GM19025 (cell line): ENCODE measurements around the gene SMIM17.

Source experiments
- ATAC-seq: cut with Tn5 transposase; IDR thresholded peaks from one replicate; pipeline ENCODE4 v1.9.1; 2021; ENCODE audit warnings: mild to moderate bottlenecking, low read depth, moderate library complexity; ENCODE audit not compliant: unreplicated experiment

SMIM17 gene

GRCh38 chr19:56642711-56643459 is at the start of gene SMIM17:
Gene SMIM17, plus strand, starts transcription at chr19:56643159. Its CDS starts 2,509 bp downstream, at chr19:56645668.
- ATAC-seq = no peak

- ATAC-seq = no peak
These were observed 48.5 kb upstream of the SMIM17 start for GRCh38 chr19:56594446-56594782.

- ATAC-seq = peak; percentile 90
These were observed 48.0 kb upstream of the SMIM17 start, which contains the start of gene ZNF71 for GRCh38 chr19:56594783-56595547. Gene ZNF71, plus strand, starts transcription at chr19:56595302. Its CDS starts 6,257 bp downstream, at chr19:56601559.

- ATAC-seq = no peak
These were observed 47.4 kb upstream of the SMIM17 start for GRCh38 chr19:56595548-56595899.

GRCh38 chr19:56596676-56597075 is 46.3 kb upstream of the SMIM17 start:
- ATAC-seq = no peak

- no peak for ATAC-seq
These were observed 45.3 kb upstream of the SMIM17 start for GRCh38 chr19:56597696-56598095.

- ATAC-seq = no peak
These were observed 41.6 kb upstream of the SMIM17 start for GRCh38 chr19:56601375-56601774.

GRCh38 chr19:56603829-56604228 is 39.1 kb upstream of the SMIM17 start:
- ATAC-seq = no peak

- no peak for ATAC-seq
These were observed 34.5 kb upstream of the SMIM17 start for GRCh38 chr19:56608274-56608964.

GRCh38 chr19:56611288-56611687 is 31.7 kb upstream of the SMIM17 start:
- no peak for ATAC-seq

GRCh38 chr19:56612737-56613136 is 30.2 kb upstream of the SMIM17 start:
- ATAC-seq = no peak

GRCh38 chr19:56613639-56614038 is 29.3 kb upstream of the SMIM17 start:
- ATAC-seq = no peak

- no peak for ATAC-seq
These were observed 25.4 kb upstream of the SMIM17 start for GRCh38 chr19:56617531-56617930.

GRCh38 chr19:56619121-56619520 is 23.8 kb upstream of the SMIM17 start:
- no peak for ATAC-seq

- ATAC-seq = no peak
These were observed 20.6 kb upstream of the SMIM17 start for GRCh38 chr19:56622374-56622773.

- ATAC-seq = no peak
These were observed 20.0 kb upstream of the SMIM17 start for GRCh38 chr19:56623006-56623405.

- no peak for ATAC-seq
These were observed 17.3 kb upstream of the SMIM17 start for GRCh38 chr19:56625708-56626107.

GRCh38 chr19:56633021-56633420 is 9.9 kb upstream of the SMIM17 start:
- ATAC-seq = no peak

- ATAC-seq = no peak
These were observed 4.9 kb upstream of the SMIM17 start for GRCh38 chr19:56637976-56638555.

GRCh38 chr19:56639217-56639616 is 3.7 kb upstream of the SMIM17 start:
- no peak for ATAC-seq

- ATAC-seq = no peak
These were observed 549 bp downstream of the SMIM17 start for GRCh38 chr19:56643460-56643955.
